WERI-Rb-1 (cell line): Measurements from ENCODE around the gene CYP27C1.
"Not testable (repeated sequence)": the region's sequence is repeated elsewhere in the genome, so short reads cannot be mapped to it uniquely, and the experiment has no call there.

Source experiments
- DNase-seq: peaks from one replicate; pipeline ENCODE4 v3.0.0-alpha.2; 2020
- H3K27ac ChIP-seq: fragments of 250-450 bp; sonication (Bioruptor Pico); 2 replicates; pipeline ENCODE4 v1.5.1; 2020; ENCODE audit warnings: mild to moderate bottlenecking, moderate library complexity
- H3K27me3 ChIP-seq: fragments of 250-450 bp; sonication (Bioruptor Pico); 2 replicates; pipeline ENCODE4 v1.5.1; 2021; ENCODE audit warnings: mild to moderate bottlenecking, low read depth, moderate library complexity; ENCODE audit not compliant: insufficient read depth, severe bottlenecking
- H3K36me3 ChIP-seq: fragments of 250-450 bp; sonication (Bioruptor Pico); 2 replicates; pipeline ENCODE4 v1.5.1; 2020; ENCODE audit warnings: mild to moderate bottlenecking, moderate library complexity
- H3K4me3 ChIP-seq: 2 replicates; pipeline ENCODE4 v1.5.1; 2011; ENCODE audit warnings: low read depth, mild to moderate bottlenecking, control low read depth, low read length
- H3K9me3 ChIP-seq: fragments of 250-450 bp; sonication (Bioruptor Pico); 2 replicates; pipeline ENCODE4 v1.5.1; 2021; ENCODE audit warnings: mild to moderate bottlenecking, moderate library complexity; ENCODE audit not compliant: severe bottlenecking
- CTCF ChIP-seq: IDR thresholded peaks from 2 replicates; pipeline ENCODE4 v1.5.1; 2011; ENCODE audit warnings: low read depth, mild to moderate bottlenecking, control low read depth, inconsistent platforms, low read length

The CYP27C1 gene

GRCh38 chr2:127217470-127218325, 2.4 kb downstream of the CYP27C1 start:
- H3K27ac ChIP-seq, result no peak overlapping the region
- TF ChIP-seq CTCF, result no peak
- no peaks in the 10 kb centered on the region for H3K36me3 ChIP-seq
- H3K27me3 ChIP-seq, result no peaks in the 10 kb centered on the region
- H3K4me3 ChIP-seq, result no peak overlapping the region
- no peaks in the 10 kb centered on the region for H3K9me3 ChIP-seq
- DNase-seq, result no peak

GRCh38 chr2:127216593-127216992, 3.5 kb downstream of the CYP27C1 start:
- H3K36me3 ChIP-seq, result no peaks in the 10 kb centered on the region
- DNase-seq, result no peak
- no peak for TF ChIP-seq CTCF
- H3K27me3 ChIP-seq, result no peaks in the 10 kb centered on the region
- H3K27ac ChIP-seq, result no peak overlapping the region
- H3K4me3 ChIP-seq, result no peak overlapping the region
- no peaks in the 10 kb centered on the region for H3K9me3 ChIP-seq

GRCh38 chr2:127216095-127216494, 4.0 kb downstream of the CYP27C1 start:
- no peak for TF ChIP-seq CTCF
- no peaks in the 10 kb centered on the region for H3K27me3 ChIP-seq
- no peak overlapping the region for H3K27ac ChIP-seq
- no peaks in the 10 kb centered on the region for H3K9me3 ChIP-seq
- H3K36me3 ChIP-seq, result no peaks in the 10 kb centered on the region
- DNase-seq, result no peak
- no peak overlapping the region for H3K4me3 ChIP-seq

- H3K27me3 ChIP-seq, H3K4me3 ChIP-seq, H3K9me3 ChIP-seq, H3K27ac ChIP-seq, DNase-seq, H3K36me3 ChIP-seq: not testable (repeated sequence)
These were observed 5.9 kb downstream of the CYP27C1 start for GRCh38 chr2:127214201-127214600.

- Histone ChIP-seq H3K27ac (peak overlapping the region; percentile 77), H3K27me3 (no peaks in the 10 kb centered on the region), H3K9me3 (no peaks in the 10 kb centered on the region), H3K4me3 (no peak overlapping the region), H3K36me3 (no peaks in the 10 kb centered on the region)
- no peak for TF ChIP-seq CTCF
- peak; percentile 93 for DNase-seq
These were observed 11.8 kb downstream of the CYP27C1 start for GRCh38 chr2:127208313-127208712.

- H3K9me3 ChIP-seq, result no peaks in the 10 kb centered on the region
- no peak for DNase-seq
- no peak for TF ChIP-seq CTCF
- H3K4me3 ChIP-seq, result no peak overlapping the region
- no peaks in the 10 kb centered on the region for H3K36me3 ChIP-seq
- H3K27me3 ChIP-seq, result no peaks in the 10 kb centered on the region
- no peak overlapping the region for H3K27ac ChIP-seq
These were observed 14.6 kb downstream of the CYP27C1 start for GRCh38 chr2:127205218-127206125.
